Cerebellar cortex (tissue), 1 donor: ENCODE data around the gene SBDS.
"Not testable (repeated sequence)": the region's sequence is repeated elsewhere in the genome, so short reads cannot be mapped to it uniquely, and the experiment has no call there.

Experiments
- DNase-seq: peaks from one replicate; pipeline ENCODE4 v3.0.0-alpha.2; 2015; ENCODE audit warnings: low spot score

SBDS gene

DNA sequence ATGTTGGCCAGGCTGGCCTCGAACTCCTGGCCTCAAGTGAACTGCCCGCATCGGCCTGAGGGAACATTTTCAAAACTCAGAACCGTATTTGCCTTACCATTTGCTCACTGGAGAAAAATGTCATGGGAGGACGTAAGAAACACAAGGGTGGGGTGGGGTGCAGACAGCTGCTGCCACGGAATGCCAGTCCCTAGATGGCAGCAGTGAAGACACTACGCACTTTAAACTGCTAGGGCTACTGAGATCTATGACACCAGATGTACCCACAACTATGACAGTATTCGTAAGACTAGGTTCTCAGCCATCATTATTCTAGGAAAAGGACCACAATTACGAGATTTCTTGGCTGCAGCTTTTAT, 716 bp downstream of the SBDS start:
- DNase-seq, result peak; percentile 52

DNA sequence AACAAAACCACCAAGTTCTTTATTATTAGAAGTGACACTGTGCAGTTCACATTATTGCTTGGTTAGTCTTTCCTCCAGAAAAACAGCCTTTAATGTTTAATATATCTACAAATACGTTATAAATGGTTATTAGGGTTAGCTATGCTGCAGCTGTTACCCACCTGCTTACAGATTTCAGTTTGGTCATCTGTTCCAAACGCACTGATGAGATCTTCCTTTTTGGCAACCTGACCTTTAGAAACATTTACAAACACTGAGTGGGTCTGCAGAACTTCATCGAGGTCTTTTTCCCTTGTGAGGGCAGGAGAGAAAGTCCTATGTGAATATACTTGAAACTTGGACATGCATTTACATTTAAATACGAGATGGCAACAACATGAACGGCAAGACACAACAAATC, 1.3 kb downstream of the SBDS start:
- DNase-seq, result not testable (repeated sequence)

DNA sequence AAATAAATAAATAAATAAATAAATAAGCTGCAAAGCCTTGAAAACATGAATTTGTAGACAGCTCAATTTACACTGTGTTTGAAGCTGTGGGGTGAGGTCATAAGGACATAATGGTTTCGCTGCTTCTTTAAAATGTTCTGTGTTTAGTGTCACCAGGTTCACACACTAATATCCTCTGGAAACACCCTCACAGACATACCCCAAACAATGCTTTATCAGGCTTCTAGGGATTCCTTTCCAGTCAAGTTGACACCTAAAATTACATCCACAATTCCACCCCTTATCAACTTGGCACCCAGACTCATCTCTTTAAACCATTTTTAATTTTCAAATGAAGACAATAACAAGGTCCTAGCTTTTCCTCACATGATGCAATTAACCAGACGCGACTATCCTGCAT, 5.8 kb downstream of the SBDS start:
- not testable (repeated sequence) for DNase-seq

DNA sequence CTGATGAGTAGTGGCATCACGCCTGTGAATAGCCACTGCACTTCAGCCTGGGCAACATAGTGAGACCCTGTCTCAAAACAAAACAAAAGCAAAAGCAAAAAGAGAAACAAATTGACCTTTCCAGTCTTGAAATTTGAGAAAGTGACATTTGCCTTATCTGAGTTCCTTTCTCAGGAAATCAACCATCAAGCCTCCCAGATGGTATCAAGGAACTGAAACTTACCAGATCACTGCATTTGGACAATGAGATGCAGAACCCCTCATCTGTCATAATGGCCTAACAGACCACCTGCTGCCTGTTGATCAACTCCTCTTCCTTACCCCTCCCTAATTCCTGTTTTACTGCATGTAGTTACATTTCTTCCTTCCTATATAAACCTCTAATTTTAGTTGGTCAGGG, 15.1 kb downstream of the SBDS start:
- not testable (repeated sequence) for DNase-seq

DNA sequence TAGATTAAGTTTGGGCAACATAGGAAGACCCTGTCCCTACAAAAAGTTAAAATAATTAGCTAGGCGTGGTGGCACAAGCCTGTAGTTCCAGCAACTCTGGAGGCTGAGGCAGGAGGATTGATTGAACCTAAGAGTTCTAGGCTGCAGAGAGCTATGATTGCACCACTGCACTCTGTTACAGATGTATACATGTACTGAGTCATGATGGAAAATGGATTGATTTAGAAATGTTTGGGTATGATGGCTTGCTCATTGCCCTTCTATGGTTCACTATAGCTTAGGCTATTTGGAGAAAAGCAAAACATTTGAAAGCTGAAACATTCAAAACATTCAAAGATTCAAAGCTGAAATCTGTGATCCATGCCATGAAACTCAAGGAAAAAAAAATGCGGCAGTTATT, 16.4 kb downstream of the SBDS start:
- not testable (repeated sequence) for DNase-seq

DNA sequence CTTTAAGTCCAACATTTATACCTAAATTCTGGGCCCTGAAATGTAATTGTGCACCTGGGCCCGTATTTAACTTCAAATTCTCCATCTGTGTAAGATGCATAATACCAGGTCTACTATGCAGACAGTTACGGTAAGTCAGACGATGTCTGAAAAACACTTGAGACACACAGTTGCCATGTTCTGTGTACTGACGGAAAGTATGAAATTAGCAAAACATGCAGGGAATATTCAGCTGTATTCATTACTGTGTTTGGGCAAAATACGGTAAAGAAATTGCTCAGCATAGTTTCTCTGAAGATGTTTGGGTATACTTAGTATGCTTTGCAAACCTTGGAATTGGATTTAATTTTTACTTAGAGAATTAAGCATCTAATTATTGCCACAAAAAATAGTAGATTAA, 17.1 kb downstream of the SBDS start:
- DNase-seq, result not testable (repeated sequence)

DNA sequence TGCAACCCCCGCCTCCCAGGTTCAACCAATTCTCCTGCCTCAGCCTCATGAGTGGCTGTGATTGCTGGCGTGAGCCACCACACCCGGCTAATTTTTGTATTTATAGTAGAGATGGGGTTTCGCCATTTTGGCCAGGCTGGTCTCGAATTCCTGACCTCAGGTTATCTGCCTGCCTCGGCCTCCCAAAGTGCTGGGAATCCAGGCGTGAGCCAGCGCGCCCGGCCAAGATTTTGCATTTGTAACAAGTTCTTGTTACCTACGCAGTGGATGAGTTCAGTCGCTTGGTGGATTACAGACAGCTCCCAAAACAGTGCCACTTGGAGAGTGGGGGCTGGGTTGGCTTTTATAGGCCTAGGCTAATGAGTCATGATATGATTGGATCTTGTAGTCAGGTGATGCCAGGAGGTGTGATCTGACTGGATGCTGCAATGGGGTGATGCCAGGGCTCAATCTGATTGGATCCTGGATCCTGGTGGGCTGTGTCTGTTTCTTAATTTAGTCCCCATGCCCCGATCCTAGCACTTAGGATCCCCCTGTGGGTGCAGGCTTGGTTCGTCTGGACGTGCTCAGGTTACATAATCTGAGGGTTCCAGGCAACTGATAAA, 20.3 kb downstream of the SBDS start:
- peak; percentile 14 for DNase-seq

DNA sequence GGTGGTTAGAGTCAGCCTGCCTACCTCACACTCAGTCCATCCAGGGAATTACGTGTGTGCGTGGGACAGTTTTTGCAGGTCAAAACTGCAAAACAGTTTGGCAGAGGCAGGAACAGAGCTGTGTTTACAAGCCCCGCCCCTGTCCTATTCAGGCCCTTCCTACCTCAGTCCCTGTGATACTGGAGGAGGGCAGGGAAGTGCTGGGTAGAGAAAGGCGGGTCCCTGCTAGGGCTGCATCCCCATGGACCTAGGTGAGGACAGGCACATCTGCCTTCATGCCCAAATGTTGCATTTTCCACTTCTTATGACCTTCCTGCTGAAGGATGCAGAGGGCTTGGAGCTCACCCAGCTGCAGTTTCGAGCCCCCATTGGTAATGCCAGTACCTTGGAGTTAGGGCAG, 25.1 kb downstream of the SBDS start:
- no peak for DNase-seq

DNA sequence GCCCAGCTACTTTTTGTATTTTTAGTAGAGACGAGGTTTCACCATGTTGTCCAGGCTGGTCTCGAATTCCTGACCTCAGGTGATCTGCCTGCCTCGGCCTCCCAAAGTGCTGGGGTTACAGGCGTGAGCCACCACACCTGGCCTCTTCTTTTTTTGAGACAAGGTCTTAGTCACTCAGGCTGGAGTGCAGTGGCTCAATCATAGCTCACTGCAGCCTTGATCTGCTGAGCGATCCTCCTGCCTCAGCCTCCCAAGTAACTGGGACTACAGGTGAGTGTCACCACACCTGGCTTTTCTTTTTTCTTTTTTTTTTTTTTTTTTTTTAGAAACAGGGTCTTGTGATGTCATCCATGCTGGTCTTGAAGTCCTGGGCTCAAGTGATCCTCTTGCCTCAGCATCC, 26.4 kb downstream of the SBDS start:
- DNase-seq, result not testable (repeated sequence)

DNA sequence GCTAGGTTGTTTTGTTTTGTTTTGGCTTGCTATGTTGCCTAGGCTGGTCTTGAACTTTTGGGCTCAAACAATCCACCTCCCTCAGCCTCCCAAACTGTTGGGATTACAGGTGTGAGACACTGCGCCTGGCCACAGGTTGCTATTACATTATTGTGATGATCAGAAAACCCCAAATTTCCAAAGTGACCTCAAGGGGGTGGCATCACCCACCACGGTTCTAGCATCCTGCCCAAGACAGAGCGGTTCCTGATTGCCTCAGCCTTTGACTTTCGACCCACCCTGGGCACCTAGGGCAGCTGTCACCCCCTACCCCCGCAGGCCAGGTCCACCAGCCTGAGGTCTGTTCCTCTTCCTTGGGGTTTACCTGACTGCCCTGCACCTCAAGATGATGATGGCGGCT, 28.4 kb downstream of the SBDS start:
- no peak for DNase-seq

DNA sequence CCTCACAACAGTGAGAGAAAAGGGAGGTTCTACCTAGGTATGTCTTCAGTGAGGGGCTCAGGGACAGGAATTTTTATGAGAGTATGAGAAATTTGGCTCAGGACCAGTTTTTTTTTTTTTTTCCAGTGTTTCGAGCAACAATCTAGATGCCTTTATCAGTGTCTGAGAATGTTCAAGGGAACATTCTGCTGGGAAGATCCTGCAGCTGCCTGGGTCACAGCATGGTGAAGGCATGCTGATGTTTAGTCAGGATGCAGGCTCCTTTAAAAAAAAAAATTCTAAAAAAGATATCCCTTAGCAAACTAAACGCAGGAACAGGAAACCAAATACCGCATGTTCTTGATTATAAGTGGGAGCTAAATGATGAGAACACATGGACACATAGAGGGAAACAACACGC, 31.0 kb downstream of the SBDS start:
- DNase-seq, result no peak

DNA sequence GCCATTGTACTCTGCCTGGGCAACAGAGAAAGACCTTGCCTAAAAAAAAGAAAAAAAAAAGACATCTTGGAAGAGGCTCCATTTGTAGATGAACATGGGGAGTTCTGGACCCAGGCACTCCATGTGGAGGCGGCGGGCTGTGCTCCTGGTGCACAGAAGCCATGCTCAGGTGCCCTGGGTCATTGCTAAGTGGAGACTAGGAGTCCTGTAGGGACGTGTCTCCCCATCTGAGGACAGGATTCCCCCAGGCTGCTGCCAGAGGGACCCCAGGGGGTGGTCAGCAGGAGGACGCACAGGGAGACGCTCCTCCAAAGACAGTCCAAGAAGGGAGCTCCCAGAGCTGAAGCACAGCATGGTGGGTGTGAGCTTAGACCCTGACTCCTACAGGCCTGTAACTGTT, 34.3 kb downstream of the SBDS start:
- no peak for DNase-seq

DNA sequence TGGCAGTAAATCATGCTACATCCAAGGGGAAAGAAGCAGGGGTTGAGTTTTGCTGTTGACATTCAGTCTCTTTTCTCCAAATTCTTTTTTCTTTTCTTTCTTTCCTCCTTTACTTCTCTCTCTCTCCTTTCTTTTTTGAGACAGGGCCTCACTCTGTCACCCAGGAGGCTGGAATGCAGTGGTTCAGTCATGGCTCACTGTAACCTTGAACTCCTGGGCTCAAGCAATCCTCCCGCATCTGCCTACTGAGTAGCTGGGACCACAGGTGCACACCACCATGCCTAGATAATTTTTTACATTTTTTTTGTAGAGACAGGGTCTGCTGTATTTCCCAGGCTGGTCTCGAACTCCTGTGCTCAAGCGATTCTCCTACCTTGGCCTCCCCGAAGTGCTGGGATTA, 35.2 kb downstream of the SBDS start:
- no peak for DNase-seq

DNA sequence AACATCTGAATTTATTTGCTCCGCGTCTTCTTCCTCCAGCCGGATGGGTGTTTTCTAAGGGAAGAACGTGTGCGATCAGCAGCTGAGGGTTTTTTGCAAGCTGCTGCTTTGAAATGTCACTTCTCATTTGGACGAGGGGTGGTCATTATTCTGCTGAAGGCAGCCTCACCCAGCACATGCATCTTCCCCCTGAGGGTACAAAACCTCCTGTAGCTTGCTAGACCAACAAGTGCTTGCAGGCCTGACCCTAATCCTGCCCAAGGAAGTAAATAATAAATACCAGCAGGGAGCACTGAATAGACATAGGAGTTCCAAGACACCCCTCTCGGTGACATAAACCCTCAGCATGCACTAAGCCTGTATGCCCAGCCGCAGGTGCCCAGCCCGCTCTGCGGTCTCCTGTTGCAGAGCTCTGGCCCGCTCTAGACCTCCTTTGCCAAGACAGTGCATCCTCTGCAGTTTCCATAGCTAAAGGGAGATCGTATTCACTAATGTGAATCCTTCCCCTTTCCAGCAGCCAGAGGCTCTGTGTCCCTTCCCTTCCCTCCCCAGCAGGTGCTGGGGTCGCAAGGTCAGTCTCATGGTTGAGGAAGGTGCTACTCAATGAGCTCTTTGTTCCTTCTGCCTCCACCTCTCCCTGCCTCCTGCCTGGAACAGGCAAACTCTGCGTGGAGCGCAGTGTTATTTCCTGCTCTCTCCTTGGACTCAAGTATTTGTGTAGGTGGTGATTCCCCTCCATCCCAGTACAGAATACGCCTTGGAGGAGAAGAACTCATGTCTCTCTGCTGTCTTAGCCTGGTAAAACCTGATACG, 36.6 kb downstream of the SBDS start:
- no peak for DNase-seq

DNA sequence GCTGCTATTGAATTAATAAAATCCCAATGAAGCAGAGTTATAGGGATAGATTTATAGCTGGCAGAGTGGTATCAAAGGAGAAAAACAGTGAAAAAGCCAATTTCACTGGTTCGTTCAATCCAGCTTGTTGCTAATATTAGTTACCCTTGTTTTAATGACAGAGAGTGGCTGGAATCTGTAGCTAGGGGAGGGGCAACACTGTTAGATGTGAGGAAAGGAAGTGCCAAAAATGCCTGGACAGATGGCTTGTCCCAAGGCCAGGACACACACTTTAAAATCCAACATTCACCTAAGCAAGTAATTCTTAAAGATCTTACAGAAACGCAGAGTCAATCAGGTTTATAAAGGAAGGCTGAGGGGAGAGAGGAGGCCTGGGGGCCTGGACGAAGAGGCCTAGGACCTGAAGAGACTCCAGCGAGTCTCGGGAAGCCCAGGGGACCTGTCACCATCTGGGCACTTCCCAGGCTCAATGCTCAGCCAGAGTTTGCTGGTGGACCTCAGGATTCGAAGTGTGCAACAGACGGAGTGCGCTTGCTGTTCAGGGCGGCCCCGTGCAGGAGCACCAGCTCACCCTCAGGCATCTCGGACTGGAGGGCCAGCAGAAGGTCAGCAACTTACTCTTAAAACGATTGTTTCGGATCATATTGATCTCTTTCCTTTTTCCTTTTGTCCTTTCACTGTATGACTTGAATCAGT, 37.6 kb downstream of the SBDS start:
- peak; percentile 66 for DNase-seq

DNA sequence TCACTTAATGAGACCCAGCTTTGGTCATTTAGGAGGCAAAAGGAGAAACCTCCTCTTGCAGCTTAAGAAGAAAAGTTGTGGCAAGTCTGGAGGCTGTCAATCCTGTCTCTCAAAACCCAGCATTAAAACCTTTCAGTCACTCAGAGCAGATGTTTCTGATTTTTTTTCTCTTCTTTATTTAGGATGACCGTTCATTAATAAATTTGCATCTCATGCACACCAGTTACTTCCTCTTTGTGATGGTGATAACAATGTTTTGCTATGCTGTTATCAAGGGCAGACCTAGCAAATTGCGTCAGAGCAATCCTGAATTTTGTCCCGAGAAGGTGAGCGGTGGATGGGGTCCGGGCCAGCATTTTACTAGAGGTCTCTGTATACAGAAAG, 42.4 kb downstream of the SBDS start:
- DNase-seq, result no peak

DNA sequence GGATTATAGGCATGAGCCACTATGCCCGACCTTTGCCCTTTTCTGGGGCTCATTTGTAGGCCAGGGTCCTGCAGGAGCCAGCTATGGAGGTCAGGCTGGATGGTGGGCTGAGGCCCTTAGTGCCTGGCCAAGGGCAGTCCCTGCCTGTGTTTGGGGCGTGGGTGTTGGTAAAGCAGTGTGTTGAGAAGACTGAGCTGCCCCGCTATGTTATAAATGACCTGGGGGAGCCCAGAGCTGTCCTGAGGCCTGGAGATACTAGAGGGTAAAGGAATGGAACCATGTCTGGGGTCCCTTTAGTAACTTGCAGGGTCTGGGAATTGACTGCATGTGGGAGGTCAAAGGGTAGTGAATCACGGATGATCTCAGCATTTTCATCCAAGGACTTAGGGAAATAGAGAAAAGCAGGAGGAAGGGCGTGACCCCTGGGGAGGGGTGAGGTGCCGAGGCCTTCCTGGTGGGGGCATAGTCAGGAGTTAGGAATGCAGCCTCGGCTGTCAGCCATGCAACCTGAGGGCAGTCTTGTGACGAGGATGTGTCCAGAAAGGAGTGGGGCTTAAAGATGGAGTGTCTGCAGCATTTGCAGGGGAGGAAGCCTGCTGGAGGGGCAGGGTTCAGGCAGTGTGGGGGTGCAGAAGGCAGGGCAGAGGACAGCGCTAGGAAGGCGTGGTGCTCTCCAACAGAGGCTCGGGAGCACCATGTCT, 42.9 kb downstream of the SBDS start:
- no peak for DNase-seq

DNA sequence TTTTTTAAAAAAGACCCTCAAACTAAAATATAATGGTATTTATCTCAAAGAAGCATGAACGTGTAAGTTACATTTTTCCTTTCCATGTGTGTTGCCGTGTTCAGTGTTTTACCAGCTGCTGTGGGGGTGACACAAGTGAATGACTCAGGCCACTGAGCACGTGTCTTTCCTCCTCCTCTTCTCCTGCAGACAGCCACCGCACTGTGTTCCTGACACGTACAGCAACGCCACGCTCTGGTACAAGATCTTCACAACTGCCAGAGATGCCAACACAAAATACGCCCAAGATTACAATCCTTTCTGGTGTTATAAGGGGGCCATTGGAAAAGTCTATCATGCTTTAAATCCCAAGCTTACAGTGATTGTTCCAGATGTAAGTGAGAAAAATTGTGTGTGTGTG, 44.6 kb downstream of the SBDS start:
- no peak for DNase-seq

DNA sequence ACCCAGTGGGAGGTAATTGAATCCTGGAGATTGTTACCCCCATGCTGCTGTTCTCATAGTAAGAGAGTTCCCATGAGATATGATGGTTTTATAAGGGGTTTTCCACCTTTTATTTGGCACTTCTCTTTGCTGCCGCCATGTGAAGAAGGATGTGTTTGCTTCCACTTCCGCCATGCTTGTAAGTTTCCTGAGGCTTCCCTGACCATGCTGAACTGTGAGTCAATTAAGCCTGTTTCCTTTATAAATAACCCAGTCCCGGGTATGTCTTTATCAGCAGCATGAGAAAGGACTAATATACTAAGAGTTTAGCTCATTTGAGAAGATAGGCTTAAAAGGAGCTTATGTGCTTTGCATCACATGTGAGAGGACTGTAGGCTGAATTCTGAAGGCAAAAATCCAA, 45.1 kb downstream of the SBDS start:
- no peak for DNase-seq

DNA sequence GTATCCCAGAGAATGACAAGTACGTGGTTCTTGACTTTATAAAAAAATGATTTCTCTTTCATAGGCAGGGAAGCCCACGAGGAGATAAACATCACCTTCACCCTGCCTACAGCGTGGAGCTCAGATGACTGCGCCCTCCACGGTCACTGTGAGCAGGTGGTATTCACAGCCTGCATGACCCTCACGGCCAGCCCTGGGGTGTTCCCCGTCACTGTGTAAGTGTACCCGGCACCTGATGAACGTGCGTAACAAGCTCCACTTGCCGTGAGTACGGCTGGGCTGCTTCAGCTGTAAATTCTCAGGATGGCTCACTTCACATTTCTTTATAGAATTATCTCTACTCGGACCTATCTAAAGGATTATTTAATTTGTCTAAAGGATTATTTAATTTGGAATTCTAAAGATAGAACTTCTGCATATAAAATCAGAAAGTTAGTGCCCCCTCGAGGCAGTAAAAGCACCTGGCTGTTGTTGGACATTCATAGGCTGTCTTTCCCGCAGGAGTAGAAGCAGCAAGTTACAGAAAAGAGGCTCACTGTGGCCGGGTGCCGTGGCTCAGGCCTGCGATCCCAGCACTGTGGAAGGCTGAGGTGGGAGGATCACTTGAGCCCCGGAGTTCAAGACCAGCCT, 46.8 kb downstream of the SBDS start:
- DNase-seq, result no peak

DNA sequence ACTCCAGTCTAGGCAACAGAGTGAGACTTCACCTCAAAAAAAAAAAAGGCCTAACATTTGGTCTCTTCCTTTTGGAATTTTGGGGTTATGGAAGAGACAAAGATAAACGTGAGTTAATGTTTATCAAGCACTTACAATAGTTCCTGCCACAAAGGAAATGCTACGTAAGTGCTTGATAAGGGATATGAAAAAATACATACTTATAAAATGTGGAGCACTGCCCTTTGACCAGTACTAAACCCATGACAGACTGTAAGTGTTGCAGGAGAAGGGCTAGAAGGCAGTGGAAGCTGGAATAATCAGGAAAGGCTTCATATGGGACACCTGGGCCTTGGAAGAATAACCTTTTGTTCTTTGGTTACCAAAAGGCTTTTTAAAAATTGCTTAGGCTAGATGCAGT, 48.8 kb downstream of the SBDS start:
- no peak for DNase-seq

DNA sequence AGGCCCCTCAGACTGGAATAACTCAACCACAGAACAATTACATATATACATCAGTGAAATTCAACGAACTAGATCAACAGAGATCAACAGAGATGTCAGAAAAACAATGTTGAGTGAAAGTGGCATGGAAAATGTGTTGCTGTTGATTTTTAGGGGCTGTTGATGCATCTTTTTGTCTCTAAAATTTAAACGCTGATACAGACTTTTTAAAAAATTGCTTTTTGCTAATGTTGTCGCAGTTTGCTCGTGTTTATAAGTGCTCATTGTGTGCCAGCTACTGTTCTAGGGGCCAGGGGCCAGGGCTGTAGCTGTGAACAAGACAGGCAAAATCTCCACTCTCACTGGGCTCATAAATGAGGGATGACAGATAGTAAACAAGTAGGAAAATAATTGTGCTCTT, 56.1 kb downstream of the SBDS start:
- no peak for DNase-seq
